DOHH2 (cell line): ENCODE measurements around the gene VAPA.

ENCODE experiments used
- H3F3A ChIP-seq: fragments of 200-600 bp; sonication (generic), shearing (Covaris generic); 2 replicates; pipeline ENCODE4 v1.6.0; 2016; ENCODE audit warnings: antibody characterized with exemption, mild to moderate bottlenecking; ENCODE audit not compliant: control insufficient read depth, insufficient read depth
- H3K27ac ChIP-seq: fragments of 200-600 bp; sonication (generic); 2 replicates; pipeline ENCODE4 v1.5.1; 2014; ENCODE audit warnings: low read depth, mild to moderate bottlenecking, low read length, moderate library complexity
- H3K27me3 ChIP-seq: fragments of 200-600 bp; sonication (generic); 2 replicates; pipeline ENCODE4 v1.6.1; 2014; ENCODE audit warnings: mild to moderate bottlenecking, low read length, mixed read lengths; ENCODE audit not compliant: control insufficient read depth
- H3K36me3 ChIP-seq: fragments of 200-600 bp; sonication (generic); 2 replicates; pipeline ENCODE4 v1.6.1; 2014; ENCODE audit warnings: mild to moderate bottlenecking, low read length, moderate library complexity, mixed read lengths; ENCODE audit not compliant: control insufficient read depth
- H3K4me1 ChIP-seq: fragments of 200-600 bp; sonication (generic); 2 replicates; pipeline ENCODE4 v1.6.1; 2014; ENCODE audit warnings: mild to moderate bottlenecking, low read length, mixed read lengths; ENCODE audit not compliant: control insufficient read depth
- H3K4me2 ChIP-seq: fragments of 200-600 bp; sonication (generic); 2 replicates; pipeline ENCODE4 v1.6.0; 2014; ENCODE audit warnings: mild to moderate bottlenecking, low read length, moderate library complexity
- H3K4me3 ChIP-seq: fragments of 200-600 bp; sonication (generic); 2 replicates; pipeline ENCODE4 v1.5.1; 2014; ENCODE audit warnings: mild to moderate bottlenecking, low read length, mixed read lengths
- H3K79me2 ChIP-seq: fragments of 200-600 bp; sonication (generic); 2 replicates; pipeline ENCODE4 v1.6.1; 2014; ENCODE audit warnings: mild to moderate bottlenecking, low read length, mixed read lengths; ENCODE audit not compliant: control insufficient read depth
- H3K9me2 ChIP-seq: fragments of 200-600 bp; sonication (generic); replicated peaks from 2 replicates; pipeline ENCODE4 v1.6.1; 2014; ENCODE audit warnings: mild to moderate bottlenecking, low read length, mixed read lengths; ENCODE audit not compliant: control insufficient read depth
- H3K9me3 ChIP-seq: fragments of 200-600 bp; sonication (generic); 2 replicates; pipeline ENCODE4 v1.6.1; 2014; ENCODE audit warnings: antibody characterized with exemption, low read length, mixed read lengths; ENCODE audit not compliant: control insufficient read depth, insufficient read depth
- H4K20me1 ChIP-seq: fragments of 200-600 bp; sonication (generic); 2 replicates; pipeline ENCODE4 v1.6.0; 2014; ENCODE audit warnings: low read depth, mild to moderate bottlenecking, antibody characterized with exemption, low read length, moderate library complexity; ENCODE audit not compliant: control insufficient read depth, insufficient read depth
- EZH2phosphoT487 ChIP-seq: fragments of 200-600 bp; sonication (generic); IDR thresholded peaks from 2 replicates; pipeline ENCODE4 v1.6.1; 2017; ENCODE audit warnings: borderline replicate concordance, mild to moderate bottlenecking, antibody characterized with exemption, low read length, moderate library complexity, mixed read lengths
- TF ChIP-seq, protein P1 (sequence below): fragments of 200-600 bp; sonication (generic); IDR thresholded peaks from one replicate; pipeline ENCODE4 v1.5.1; 2014; ENCODE audit warnings: antibody characterized with exemption, mild to moderate bottlenecking, low read depth, low read length; ENCODE audit not compliant: poor library complexity, severe bottlenecking

VAPA gene

DNA sequence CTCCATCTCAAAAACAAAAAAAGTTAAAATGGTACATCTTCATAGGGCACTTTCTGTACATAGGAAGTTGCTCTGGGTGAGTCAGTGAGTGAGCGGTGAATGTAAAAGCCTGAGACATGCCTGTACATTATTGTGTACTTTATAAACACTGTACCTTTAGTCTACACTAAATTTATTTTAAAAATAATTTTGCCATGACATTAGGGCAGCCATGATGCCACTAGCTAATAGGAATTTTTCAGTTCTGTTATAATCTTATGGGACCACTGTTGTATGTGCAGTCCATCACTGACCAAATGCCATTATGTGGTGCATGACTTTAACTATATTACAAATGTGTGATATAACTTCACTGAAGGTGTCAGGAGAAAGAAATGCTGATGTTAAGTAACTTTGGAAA lies 39.1 kb upstream of the VAPA start:
- H3K9me3 ChIP-seq = no peaks in the 10 kb centered on the region
- no peaks in the 10 kb centered on the region for H3F3A ChIP-seq
- H4K20me1 ChIP-seq = no peaks in the 10 kb centered on the region
- no peak overlapping the region for H3K4me2 ChIP-seq
- no peaks in the 10 kb centered on the region for H3K36me3 ChIP-seq
- no peaks in the 10 kb centered on the region for H3K79me2 ChIP-seq
- no peak overlapping the region for H3K27ac ChIP-seq
- no peaks in the 10 kb centered on the region for H3K4me1 ChIP-seq
- H3K4me3 ChIP-seq = no peak overlapping the region
- TF ChIP-seq EZH2phosphoT487 = no peak
- TF ChIP-seq, protein P1, sequence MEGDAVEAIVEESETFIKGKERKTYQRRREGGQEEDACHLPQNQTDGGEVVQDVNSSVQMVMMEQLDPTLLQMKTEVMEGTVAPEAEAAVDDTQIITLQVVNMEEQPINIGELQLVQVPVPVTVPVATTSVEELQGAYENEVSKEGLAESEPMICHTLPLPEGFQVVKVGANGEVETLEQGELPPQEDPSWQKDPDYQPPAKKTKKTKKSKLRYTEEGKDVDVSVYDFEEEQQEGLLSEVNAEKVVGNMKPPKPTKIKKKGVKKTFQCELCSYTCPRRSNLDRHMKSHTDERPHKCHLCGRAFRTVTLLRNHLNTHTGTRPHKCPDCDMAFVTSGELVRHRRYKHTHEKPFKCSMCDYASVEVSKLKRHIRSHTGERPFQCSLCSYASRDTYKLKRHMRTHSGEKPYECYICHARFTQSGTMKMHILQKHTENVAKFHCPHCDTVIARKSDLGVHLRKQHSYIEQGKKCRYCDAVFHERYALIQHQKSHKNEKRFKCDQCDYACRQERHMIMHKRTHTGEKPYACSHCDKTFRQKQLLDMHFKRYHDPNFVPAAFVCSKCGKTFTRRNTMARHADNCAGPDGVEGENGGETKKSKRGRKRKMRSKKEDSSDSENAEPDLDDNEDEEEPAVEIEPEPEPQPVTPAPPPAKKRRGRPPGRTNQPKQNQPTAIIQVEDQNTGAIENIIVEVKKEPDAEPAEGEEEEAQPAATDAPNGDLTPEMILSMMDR = no peak
- no peaks in the 10 kb centered on the region for H3K27me3 ChIP-seq
- H3K9me2 ChIP-seq = no peaks in the 10 kb centered on the region

DNA sequence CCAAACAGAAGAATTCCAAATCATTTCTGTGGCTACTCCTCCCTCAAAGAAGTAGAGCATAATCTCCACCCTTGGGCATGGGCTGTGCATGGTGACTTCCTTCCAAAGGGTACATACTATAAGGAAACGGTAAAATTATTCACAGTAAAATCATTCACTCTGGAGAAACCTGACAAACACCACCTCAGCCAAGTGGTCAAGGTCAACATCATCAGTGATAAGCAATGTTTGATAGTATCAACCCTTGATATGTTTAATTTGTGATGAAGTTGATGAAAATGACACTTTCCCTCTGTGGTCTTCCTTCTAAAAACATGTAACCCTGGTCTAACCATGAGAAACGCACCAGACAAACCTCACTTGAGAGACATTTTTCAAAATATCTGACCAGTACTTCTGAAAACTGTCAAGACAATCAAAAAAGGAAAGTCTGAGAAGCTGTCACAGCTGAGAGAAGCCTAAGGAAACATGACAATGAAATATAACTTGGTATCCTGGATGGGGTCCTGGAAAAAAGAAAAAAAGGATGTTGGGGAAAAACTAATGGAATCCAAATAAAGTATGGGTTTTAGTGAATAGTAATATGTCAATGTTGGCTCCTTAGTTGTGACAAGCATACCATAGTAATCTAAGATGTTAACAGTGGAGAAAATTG lies 37.5 kb upstream of the VAPA start:
- Histone ChIP-seq H3K9me2 (no peaks in the 10 kb centered on the region), H3K79me2 (no peaks in the 10 kb centered on the region), H3K27me3 (no peaks in the 10 kb centered on the region), H4K20me1 (no peaks in the 10 kb centered on the region), H3K9me3 (no peaks in the 10 kb centered on the region), H3F3A (no peaks in the 10 kb centered on the region), H3K36me3 (no peaks in the 10 kb centered on the region), H3K4me2 (no peak overlapping the region), H3K4me1 (no peaks in the 10 kb centered on the region), H3K4me3 (no peak overlapping the region), H3K27ac (no peak overlapping the region)
- TF ChIP-seq, protein P1 = no peak
- TF ChIP-seq EZH2phosphoT487 = no peak

DNA sequence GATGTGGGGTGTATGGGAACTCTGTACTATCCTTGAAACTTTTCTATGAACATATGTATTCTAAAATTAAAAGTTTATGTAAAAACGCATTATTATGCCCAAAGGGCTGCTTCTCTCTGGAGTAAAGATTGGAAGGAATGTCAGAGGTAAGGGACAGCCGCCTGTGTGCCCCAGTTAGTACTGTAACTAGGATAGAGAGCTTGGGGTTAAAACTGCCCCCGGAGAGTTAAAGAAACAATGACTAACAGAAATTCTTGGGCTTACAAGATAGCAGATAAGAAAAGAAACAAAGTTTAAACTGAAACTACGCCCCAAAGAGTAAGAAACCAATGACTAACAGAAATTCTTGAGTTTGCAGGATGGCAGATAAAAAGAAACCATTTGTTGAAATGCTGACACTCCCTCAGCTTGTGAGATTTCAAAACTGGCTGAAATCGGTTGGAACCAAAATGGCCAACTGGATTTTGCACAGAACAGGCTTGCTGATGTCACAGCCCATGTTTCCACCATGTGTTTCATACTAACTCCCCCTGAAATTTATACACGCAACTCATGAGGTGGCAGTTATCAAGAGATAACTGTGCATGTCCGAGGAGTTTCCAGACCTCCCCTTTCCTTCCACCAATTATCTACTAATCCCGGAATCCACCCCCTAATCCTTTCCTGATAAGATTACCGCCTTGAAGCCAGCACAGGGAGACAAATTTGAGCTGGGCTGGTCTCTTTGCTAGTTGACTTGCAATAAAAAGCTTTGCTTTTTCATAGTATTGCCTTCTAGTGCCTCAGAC lies 36.8 kb upstream of the VAPA start:
- Histone ChIP-seq H3K36me3 (no peaks in the 10 kb centered on the region), H3K4me2 (no peak overlapping the region), H3K27ac (no peak overlapping the region), H3K27me3 (no peaks in the 10 kb centered on the region), H3K4me1 (no peaks in the 10 kb centered on the region), H3K79me2 (no peaks in the 10 kb centered on the region), H3K9me2 (no peaks in the 10 kb centered on the region), H3K4me3 (no peak overlapping the region), H3K9me3 (no peaks in the 10 kb centered on the region), H4K20me1 (no peaks in the 10 kb centered on the region), H3F3A (no peaks in the 10 kb centered on the region)
- TF ChIP-seq EZH2phosphoT487 = no peak
- TF ChIP-seq, protein P1 = no peak
